PC-9 (cell line): ENCODE measurements around the gene STXBP5L.

ENCODE experiments used
- EZH2 ChIP-seq: fragments of 200-600 bp; sonication (generic); IDR thresholded peaks from 2 replicates; pipeline ENCODE4 v1.8.0; 2017; ENCODE audit warnings: antibody characterized with exemption, low read depth
- TF ChIP-seq, protein P1 (sequence below): fragments of 200-600 bp; sonication (generic); conservative IDR thresholded peaks from 2 replicates; pipeline ENCODE4 v1.6.1; 2017; ENCODE audit warnings: mixed run types, antibody characterized with exemption, mild to moderate bottlenecking, moderate library complexity

- TF ChIP-seq, protein P1, sequence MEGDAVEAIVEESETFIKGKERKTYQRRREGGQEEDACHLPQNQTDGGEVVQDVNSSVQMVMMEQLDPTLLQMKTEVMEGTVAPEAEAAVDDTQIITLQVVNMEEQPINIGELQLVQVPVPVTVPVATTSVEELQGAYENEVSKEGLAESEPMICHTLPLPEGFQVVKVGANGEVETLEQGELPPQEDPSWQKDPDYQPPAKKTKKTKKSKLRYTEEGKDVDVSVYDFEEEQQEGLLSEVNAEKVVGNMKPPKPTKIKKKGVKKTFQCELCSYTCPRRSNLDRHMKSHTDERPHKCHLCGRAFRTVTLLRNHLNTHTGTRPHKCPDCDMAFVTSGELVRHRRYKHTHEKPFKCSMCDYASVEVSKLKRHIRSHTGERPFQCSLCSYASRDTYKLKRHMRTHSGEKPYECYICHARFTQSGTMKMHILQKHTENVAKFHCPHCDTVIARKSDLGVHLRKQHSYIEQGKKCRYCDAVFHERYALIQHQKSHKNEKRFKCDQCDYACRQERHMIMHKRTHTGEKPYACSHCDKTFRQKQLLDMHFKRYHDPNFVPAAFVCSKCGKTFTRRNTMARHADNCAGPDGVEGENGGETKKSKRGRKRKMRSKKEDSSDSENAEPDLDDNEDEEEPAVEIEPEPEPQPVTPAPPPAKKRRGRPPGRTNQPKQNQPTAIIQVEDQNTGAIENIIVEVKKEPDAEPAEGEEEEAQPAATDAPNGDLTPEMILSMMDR = no peak
- no peak for TF ChIP-seq EZH2
These were observed 510.2 kb downstream of the STXBP5L start for GRCh38 chr3:121418182-121418581.
